IMR-90 (cell line): ENCODE results near the gene CAVIN2. TPM values are rescaled to one million over a fixed set of nuclear protein-coding genes. Genes with fewer than 3 reads are reported as not detected.

Source experiments
- ATAC-seq: fragments of 200-7000 bp; cut with Tn5 transposase; 2 replicates; pipeline ENCODE4 v1.9.1; 2020; ENCODE audit warnings: low read depth, mild to moderate bottlenecking, moderate library complexity
- BruUV-seq: library from RNA; stranded (reverse); fragments of 400-500 nt; replicated peaks from 2 replicates; lab custom pipeline; 2021; lab: Mats Ljungman, UMichigan
- CTCF ChIA-PET: fragments of 300-600 bp; formaldehyde crosslinking; extraction: SDS; loops from one replicate; lab custom pipeline; 2021; ENCODE audit warnings: antibody characterized with exemption; lab: Yijun Ruan, JAX
- POLR2A ChIA-PET: fragments of 300-600 bp; sonication (Branson Sonifier 250); formaldehyde crosslinking; loops from one replicate; lab custom pipeline; 2022; ENCODE audit warnings: antibody characterized with exemption; ENCODE audit not compliant: unreplicated experiment; lab: Charles Lee
- DNase-seq: peaks from one replicate; pipeline ENCODE4 v3.0.0; 2013
- H2AFZ ChIP-seq: replicated peaks from 2 replicates; pipeline ENCODE3; 2013; ENCODE audit warnings: low read length, mild to moderate bottlenecking; ENCODE audit not compliant: poor library complexity
- H2AK5ac ChIP-seq: 2 replicates; pipeline ENCODE4 v1.6.1; 2013; ENCODE audit warnings: low read depth, low read length, inconsistent platforms
- H2AK9ac ChIP-seq: replicated peaks from 2 replicates; pipeline ENCODE3; 2013; ENCODE audit warnings: mild to moderate bottlenecking, low read depth, low read length, moderate library complexity; ENCODE audit not compliant: poor library complexity
- H2BK120ac ChIP-seq: 2 replicates; pipeline ENCODE4 v1.6.1; 2013; ENCODE audit warnings: low read depth, low read length, inconsistent platforms
- H2BK15ac ChIP-seq: 3 replicates; pipeline ENCODE4 v1.6.1; 2013; ENCODE audit warnings: low read depth, low read length, inconsistent platforms
- H2BK20ac ChIP-seq: 2 replicates; pipeline ENCODE4 v1.6.1; 2013; ENCODE audit warnings: low read depth, mild to moderate bottlenecking, inconsistent platforms, low read length, moderate library complexity
- H2BK5ac ChIP-seq: 2 replicates; pipeline ENCODE4 v1.6.1; 2013; ENCODE audit warnings: mild to moderate bottlenecking, low read depth, low read length, inconsistent platforms; ENCODE audit not compliant: poor library complexity, severe bottlenecking
- H3K14ac ChIP-seq: replicated peaks from 2 replicates; pipeline ENCODE4 v1.6.1; 2013; ENCODE audit warnings: low read depth, low read length, inconsistent platforms
- H3K18ac ChIP-seq: 2 replicates; pipeline ENCODE4 v1.6.1; 2013; ENCODE audit warnings: low read depth, low read length, control low read depth
- H3K23ac ChIP-seq: 2 replicates; pipeline ENCODE4 v1.6.1; 2013; ENCODE audit warnings: low read depth, low read length, inconsistent platforms
- H3K27ac ChIP-seq: 2 replicates; pipeline ENCODE4 v1.5.1; 2013; ENCODE audit warnings: mild to moderate bottlenecking, control low read depth, low read length; ENCODE audit not compliant: insufficient read depth
- H3K27me3 ChIP-seq: 2 replicates; pipeline ENCODE4 v1.6.1; 2013; ENCODE audit warnings: low read length; ENCODE audit not compliant: control insufficient read depth, insufficient read depth
- H3K36me3 ChIP-seq: 2 replicates; pipeline ENCODE4 v1.6.1; 2013; ENCODE audit warnings: low read length, mixed read lengths; ENCODE audit not compliant: control insufficient read depth, insufficient read depth
- H3K4ac ChIP-seq: 2 replicates; pipeline ENCODE4 v1.6.1; 2013; ENCODE audit warnings: low read depth, low read length, inconsistent platforms
- H3K4me1 ChIP-seq: 2 replicates; pipeline ENCODE4 v1.6.1; 2013; ENCODE audit warnings: low read length, mixed read lengths; ENCODE audit not compliant: control insufficient read depth, insufficient read depth
- H3K4me2 ChIP-seq: 2 replicates; pipeline ENCODE4 v1.6.1; 2013; ENCODE audit warnings: low read depth, mild to moderate bottlenecking, control low read depth, low read length, moderate library complexity
- H3K4me3 ChIP-seq: 2 replicates; pipeline ENCODE4 v1.5.1; 2013; ENCODE audit warnings: low read depth, mild to moderate bottlenecking, control low read depth, low read length, moderate library complexity; ENCODE audit not compliant: insufficient read depth
- H3K56ac ChIP-seq: 2 replicates; pipeline ENCODE4 v1.6.1; 2013; ENCODE audit warnings: low read length, inconsistent platforms; ENCODE audit not compliant: insufficient read depth; ENCODE audit errors: extremely low read depth
- H3K79me1 ChIP-seq, 2 experiments: 2 replicates each; pipeline ENCODE4 v1.6.1; 2013; ENCODE audit warnings: low read length in 2 of 2, inconsistent platforms in 1 of 2, low read depth in 1 of 2
- H3K9ac ChIP-seq: 2 replicates; pipeline ENCODE4 v1.6.1; 2013; ENCODE audit warnings: low read depth, low read length, control low read depth
- H3K9me1 ChIP-seq: 2 replicates; pipeline ENCODE4 v1.6.1; 2013; ENCODE audit warnings: low read length, inconsistent platforms; ENCODE audit not compliant: insufficient read depth
- H3K9me3 ChIP-seq: 2 replicates; pipeline ENCODE4 v1.6.1; 2013; ENCODE audit warnings: low read length; ENCODE audit not compliant: control insufficient read depth, insufficient read depth
- H4K20me1 ChIP-seq: 2 replicates; pipeline ENCODE4 v1.6.1; 2013; ENCODE audit warnings: low read length, inconsistent platforms; ENCODE audit not compliant: insufficient read depth
- H4K5ac ChIP-seq: 2 replicates; pipeline ENCODE4 v1.6.1; 2013; ENCODE audit warnings: mild to moderate bottlenecking, low read depth, low read length, control low read depth
- H4K8ac ChIP-seq, 2 experiments: 2 replicates each; pipeline ENCODE4 v1.6.1; 2013; ENCODE audit warnings: low read depth in 2 of 2, low read length in 2 of 2, control low read depth in 1 of 2, inconsistent platforms in 1 of 2
- H4K91ac ChIP-seq: 2 replicates; pipeline ENCODE4 v1.6.1; 2013; ENCODE audit warnings: low read depth, low read length, inconsistent platforms; ENCODE audit not compliant: insufficient read depth
- CEBPB ChIP-seq: IDR thresholded peaks from 2 replicates; pipeline ENCODE4 v1.6.1; 2012; ENCODE audit warnings: low read depth, low read length, improper control_type of control experiment
- ELK1 ChIP-seq: fragments of 150-350 bp; IDR thresholded peaks from 2 replicates; pipeline ENCODE4 v1.6.1; 2016; ENCODE audit warnings: low read depth, mild to moderate bottlenecking, low read length, moderate library complexity, borderline replicate concordance
- NFE2L2 ChIP-seq: fragments of 150-350 bp; IDR thresholded peaks from 2 replicates; pipeline ENCODE4 v1.6.1; 2016; ENCODE audit warnings: low read depth, mild to moderate bottlenecking, low read length
- POLR2A ChIP-seq: IDR thresholded peaks from 2 replicates; pipeline ENCODE4 v1.6.1; 2012; ENCODE audit warnings: mild to moderate bottlenecking, low read depth, low read length
- RAD21 ChIP-seq: IDR thresholded peaks from 2 replicates; pipeline ENCODE4 v1.6.1; 2012; ENCODE audit warnings: low read length, improper control_type of control experiment
- RFX5 ChIP-seq: IDR thresholded peaks from 2 replicates; pipeline ENCODE4 v1.8.0; 2012; ENCODE audit warnings: low read depth, mild to moderate bottlenecking, low read length, moderate library complexity
- WGBS, 2 experiments: methylation state at CpG; one replicate each; pipeline versions ENCODE4 v1.1.5 to v1.1.7; 2013; ENCODE audit warnings: missing lambda C conversion rate in 2 of 2; ENCODE audit not compliant: insufficient read length in 1 of 2; ENCODE audit errors: extremely low coverage in 2 of 2; 5-methylcytosine and 5-hydroxymethylcytosine counted together
- dilution Hi-C: fragments of 300-500 bp; cut with HindIII; formaldehyde crosslinking; loops from one replicate; pipeline ENCODE4 v1.14.3; 2018; ENCODE audit warnings: low sequenced_read_pairs; ENCODE audit not compliant: unreplicated experiment
- in situ Hi-C: fragments of 300-500 bp; cut with MboI; formaldehyde crosslinking; loops from 3 replicates; pipeline ENCODE4 v1.14.3; 2019; ENCODE audit warnings: low sequenced_read_pairs, inconsistent platforms, mixed read lengths
- intact Hi-C: fragments of 100-400 bp; cut with micrococcal nuclease; formaldehyde crosslinking; loops from 2 replicates; pipeline ENCODE4 v1.10.0; 2022
- polyA plus RNA-seq, 3 experiments: library from polyadenylated mRNA; depleted of rRNA; stranded (reverse); fragments of >200 nt; gene quantifications; 2 replicates each; pipeline ENCODE4 v1.2.3, GENCODE V29; 2012; ENCODE audit warnings: low replicate concordance in 1 of 3
- total RNA-seq: library from RNA; depleted of rRNA; stranded (reverse); fragments of >200 nt; gene quantifications from 2 replicates; pipeline ENCODE4 v1.2.3, GENCODE V29; 2012

CAVIN2 gene
- total and polyA plus RNA-seq, 2 of the 4 experiments (the other 2 are of a cell fraction): 7.7 to 11.5 TPM

DNA sequence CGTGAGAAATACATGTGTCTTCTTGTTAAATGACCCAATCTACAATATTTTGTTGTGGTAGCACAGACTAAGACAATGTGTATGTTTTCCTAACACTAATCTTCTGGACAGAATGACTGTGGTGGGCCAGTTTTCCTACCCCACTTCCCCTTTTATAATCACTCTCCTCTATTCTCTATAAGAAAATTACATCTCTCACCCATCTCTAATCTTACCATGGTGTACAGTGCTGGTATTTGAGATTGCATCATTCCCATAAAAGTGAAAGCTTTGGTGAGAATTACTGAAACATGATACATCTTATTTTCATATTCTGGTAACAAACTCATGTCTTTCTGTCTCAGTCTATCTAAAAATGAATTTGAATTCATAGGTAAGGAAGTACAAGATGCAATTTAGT lies 40.5 kb downstream of the CAVIN2 start:
- ATAC-seq (no peak), DNase-seq (peak; percentile 17)
- Histone ChIP-seq H2AK9ac (no peak overlapping the region), H3K36me3 (no peaks in the 10 kb centered on the region), H3K14ac (no peak overlapping the region), H2BK20ac (no peak overlapping the region), H3K56ac (no peak overlapping the region), H3K9ac (no peak overlapping the region), H2AK5ac (no peak overlapping the region), H3K27ac (no peak overlapping the region), H4K91ac (no peak overlapping the region), H3K9me1 (no peaks in the 10 kb centered on the region), H4K8ac (no peak overlapping the region), H3K18ac (no peak overlapping the region), H2BK15ac (no peak overlapping the region), H3K79me1 (no peaks in the 10 kb centered on the region), H3K4ac (no peak overlapping the region), H3K4me3 (no peak overlapping the region), H3K4me1 (no peaks in the 10 kb centered on the region), H3K23ac (no peak overlapping the region), H2BK120ac (no peak overlapping the region), H2AFZ (no peak overlapping the region), H2BK5ac (no peak overlapping the region), H3K27me3 (peaks cover 2% of the 10 kb centered on the region; the same call in 1 of the 2 replicates), H4K5ac (no peak overlapping the region), H3K4me2 (no peak overlapping the region), H3K9me3 (no peaks in the 10 kb centered on the region), H4K20me1 (no peaks in the 10 kb centered on the region)
- TF ChIP-seq CEBPB: peak; percentile 75
- TF ChIP-seq POLR2A: no peak
- no peak for TF ChIP-seq RAD21
- no peak for TF ChIP-seq RFX5
- no peak for TF ChIP-seq ELK1
- no peak for TF ChIP-seq NFE2L2
- ChIA-PET CTCF (interaction anchor here (0.9 kb wide), 1 partner anchor 356 kb away, joined by 3 read pairs; no protein-coding TSS in a partner anchor), POLR2A (no interaction called here)
- no CpG with 5 or more reads among the region's 1 CpG for WGBS, 2 experiments
- dilution Hi-C loops: no loop called here
- in situ Hi-C loops: no loop called here
- intact Hi-C loops: no loop called here
- BruUV-seq: no TSS peak
